Measurements from ENCODE around the gene TENT4A. TPM values are rescaled to one million over a fixed set of nuclear protein-coding genes. Genes with fewer than 3 reads are reported as not detected.

TENT4A gene
- total and polyA plus RNA-seq, 10 donors = 7.1 to 44.8 (median 33.0) TPM

DNA sequence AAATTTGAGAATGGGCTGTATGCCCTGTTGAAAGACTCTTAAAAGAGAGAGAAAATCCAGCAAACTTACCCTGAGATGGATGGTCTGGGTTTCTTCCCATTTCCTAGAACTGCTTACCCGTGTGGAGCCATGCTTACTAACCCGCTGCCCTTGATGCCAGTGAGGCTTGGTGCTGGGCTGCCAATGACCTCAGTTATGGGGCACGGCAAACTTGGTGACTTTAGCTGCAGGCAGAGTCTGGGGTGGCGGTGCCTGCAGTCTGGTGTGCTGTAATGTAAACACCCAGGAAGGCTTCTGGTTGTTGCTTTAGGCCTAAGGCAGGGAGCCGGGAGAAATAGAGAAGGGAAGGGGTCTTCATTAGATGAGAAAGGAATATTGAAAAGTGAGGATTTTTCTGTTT lies 7.3 kb upstream of the TENT4A start:
- DNase-seq = no peak
- TF ChIP-seq POLR2AphosphoS5 (IDR thresholded peaks at IDR 0.05) (no peak), POLR2A (IDR thresholded peaks at IDR 0.05) (no peak)
- TF ChIP-seq, protein P1, sequence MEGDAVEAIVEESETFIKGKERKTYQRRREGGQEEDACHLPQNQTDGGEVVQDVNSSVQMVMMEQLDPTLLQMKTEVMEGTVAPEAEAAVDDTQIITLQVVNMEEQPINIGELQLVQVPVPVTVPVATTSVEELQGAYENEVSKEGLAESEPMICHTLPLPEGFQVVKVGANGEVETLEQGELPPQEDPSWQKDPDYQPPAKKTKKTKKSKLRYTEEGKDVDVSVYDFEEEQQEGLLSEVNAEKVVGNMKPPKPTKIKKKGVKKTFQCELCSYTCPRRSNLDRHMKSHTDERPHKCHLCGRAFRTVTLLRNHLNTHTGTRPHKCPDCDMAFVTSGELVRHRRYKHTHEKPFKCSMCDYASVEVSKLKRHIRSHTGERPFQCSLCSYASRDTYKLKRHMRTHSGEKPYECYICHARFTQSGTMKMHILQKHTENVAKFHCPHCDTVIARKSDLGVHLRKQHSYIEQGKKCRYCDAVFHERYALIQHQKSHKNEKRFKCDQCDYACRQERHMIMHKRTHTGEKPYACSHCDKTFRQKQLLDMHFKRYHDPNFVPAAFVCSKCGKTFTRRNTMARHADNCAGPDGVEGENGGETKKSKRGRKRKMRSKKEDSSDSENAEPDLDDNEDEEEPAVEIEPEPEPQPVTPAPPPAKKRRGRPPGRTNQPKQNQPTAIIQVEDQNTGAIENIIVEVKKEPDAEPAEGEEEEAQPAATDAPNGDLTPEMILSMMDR (IDR thresholded peaks at IDR 0.05 in 8 of 11, conservative IDR thresholded peaks at IDR 0.05 in 3 of 11) = no peak
- H3K27ac ChIP-seq = no peak overlapping the region

DNA sequence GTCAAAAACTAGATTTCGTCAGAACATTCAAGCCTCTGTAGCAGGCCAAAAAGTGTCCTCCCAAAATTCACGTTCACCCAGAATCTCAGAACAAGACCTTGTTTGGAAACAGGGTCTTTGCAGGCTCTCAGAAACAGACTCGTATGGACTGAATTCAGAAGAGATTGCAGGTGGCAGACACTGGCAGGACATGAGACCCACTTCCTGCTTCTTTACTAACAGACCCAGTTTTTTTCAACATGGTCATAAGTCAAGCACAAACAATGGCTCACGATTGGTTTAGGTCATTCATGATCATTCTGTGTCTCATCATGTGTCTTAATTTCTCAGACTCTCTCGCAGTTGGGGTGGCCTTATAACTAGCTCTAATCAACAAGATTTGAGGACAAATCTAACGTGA lies 5.4 kb upstream of the TENT4A start:
- Histone ChIP-seq H3K27me3 (replicated peaks in 1 of 7) (no peaks in the 10 kb centered on the region), H3K36me3 (no peaks in the 10 kb centered on the region), H3K27ac (no peak overlapping the region), H3K9me3 (no peaks in the 10 kb centered on the region), H3K4me3 (no peak overlapping the region), H3K4me1 (peaks cover 0 to 29% (median 21%) of the 10 kb centered on the region in 6 donors)
- intact Hi-C loops (cut with DNase I; ENCODE audit: low total_unique reads) = no loop called here
- WGBS, 5 donors = 64 to 78% (median 72%) methylated on average over 6 of the region's 6 CpGs
- no peak for DNase-seq
- no peak for TF ChIP-seq POLR2AphosphoS5 (IDR thresholded peaks at IDR 0.05)
- TF ChIP-seq POLR2A (IDR thresholded peaks at IDR 0.05) = no peak
- TF ChIP-seq, protein P1 (IDR thresholded peaks at IDR 0.05 in 8 of 11, conservative IDR thresholded peaks at IDR 0.05 in 3 of 11) = no peak

More for the DNA sequence above, 7.3 kb upstream of the TENT4A start:
- 89 to 93% (median 92%) methylated on average over 5 of the region's 5 CpGs for WGBS, 5 donors
- Histone ChIP-seq H3K27me3 (replicated peaks in 1 of 7) (peaks cover 0 to 3% (median 0%) of the 10 kb centered on the region in 7 donors), H3K4me3 (no peak overlapping the region), H3K36me3 (no peaks in the 10 kb centered on the region), H3K9me3 (no peaks in the 10 kb centered on the region), H3K4me1 (peaks cover 0 to 19% (median 11%) of the 10 kb centered on the region in 6 donors)
- intact Hi-C loops (cut with DNase I; ENCODE audit: low total_unique reads) = no loop called here

DNA sequence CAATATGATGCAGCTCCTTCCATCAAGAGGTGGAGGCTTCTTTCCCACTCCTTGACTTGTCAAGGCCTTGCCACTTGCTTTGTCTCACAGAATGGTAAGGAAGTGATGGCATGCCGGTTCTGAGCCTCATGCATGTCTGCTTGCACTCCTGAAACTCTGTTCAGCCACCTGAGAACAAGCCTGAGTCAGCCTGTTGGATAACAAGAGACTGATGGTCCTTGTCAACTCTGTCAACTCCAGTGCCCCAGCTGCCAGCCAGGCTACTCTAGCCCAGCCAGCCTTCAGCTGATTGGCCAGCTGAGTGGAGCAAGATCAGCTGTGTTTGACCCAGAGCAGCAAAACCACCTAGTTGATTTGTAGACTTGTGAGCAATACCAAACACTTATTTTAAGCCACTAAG lies 4.4 kb upstream of the TENT4A start:
- Histone ChIP-seq H3K4me3 (no peak overlapping the region), H3K27me3 (replicated peaks in 1 of 7) (no peaks in the 10 kb centered on the region), H3K4me1 (peaks cover 0 to 27% (median 21%) of the 10 kb centered on the region in 6 donors), H3K27ac (no peak overlapping the region), H3K9me3 (no peaks in the 10 kb centered on the region), H3K36me3 (no peaks in the 10 kb centered on the region)
- TF ChIP-seq, protein P1 (IDR thresholded peaks at IDR 0.05 in 8 of 11, conservative IDR thresholded peaks at IDR 0.05 in 3 of 11) = no peak
- TF ChIP-seq POLR2A (IDR thresholded peaks at IDR 0.05) (no peak), POLR2AphosphoS5 (IDR thresholded peaks at IDR 0.05) (no peak)
- intact Hi-C loops (cut with DNase I; ENCODE audit: low total_unique reads) = no loop called here
- DNase-seq = no peak
- whole genome bisulfite sequencing, 5 donors = 64 to 86% (median 82%) methylated on average over 1 of the region's 1 CpG

DNA sequence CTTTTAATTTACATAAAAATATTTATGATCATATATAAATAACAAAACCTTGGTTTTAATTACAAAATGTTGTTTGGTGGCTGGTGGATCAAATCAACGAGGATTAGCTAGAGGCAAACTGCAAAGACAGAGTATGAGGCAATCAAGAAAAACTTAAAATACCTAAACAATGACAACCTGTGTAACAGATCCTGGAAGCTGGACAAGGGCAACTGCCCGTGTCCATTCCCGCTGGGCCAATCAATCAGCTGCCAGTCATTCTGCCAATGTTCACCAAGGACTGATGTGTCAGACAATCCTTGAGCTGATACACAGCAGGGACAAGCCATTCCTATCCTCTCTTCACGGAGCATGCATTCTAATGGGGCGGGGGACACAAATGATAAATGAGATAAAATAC lies 3.2 kb upstream of the TENT4A start:
- Histone ChIP-seq H3K9me3 (no peaks in the 10 kb centered on the region), H3K27ac (no peak overlapping the region), H3K4me1 (peaks cover 3 to 21% (median 17%) of the 10 kb centered on the region in 6 donors), H3K4me3 (no peak overlapping the region), H3K36me3 (no peaks in the 10 kb centered on the region), H3K27me3 (replicated peaks in 1 of 7) (no peaks in the 10 kb centered on the region)
- 88 to 91% (median 89%) methylated on average over 5 of the region's 5 CpGs for WGBS, 5 donors
- TF ChIP-seq POLR2AphosphoS5 (IDR thresholded peaks at IDR 0.05) (no peak), POLR2A (IDR thresholded peaks at IDR 0.05) (no peak)
- TF ChIP-seq, protein P1 (IDR thresholded peaks at IDR 0.05 in 8 of 11, conservative IDR thresholded peaks at IDR 0.05 in 3 of 11) = no peak
- no peak for DNase-seq
- intact Hi-C loops (cut with DNase I; ENCODE audit: low total_unique reads) = loop anchor here (5.0 kb wide), 1 partner anchor 78 kb away; the partner anchor contains the start of genes NSUN2 and SRD5A1
